Muscle of leg (tissue), 11 donors: ENCODE results near the gene AGAP3. TPM values are rescaled to one million over a fixed set of nuclear protein-coding genes. Genes with fewer than 3 reads are reported as not detected.

ENCODE experiments used
- DNase-seq: peaks from one replicate; pipeline ENCODE4 v3.0.0; 2013
- H3K27ac ChIP-seq: one replicate; pipeline ENCODE4 v1.5.1; 2013; ENCODE audit warnings: mild to moderate bottlenecking, low read length, control low read depth
- H3K27me3 ChIP-seq: one replicate; pipeline ENCODE4 v1.6.1; 2013; ENCODE audit warnings: low read length; ENCODE audit not compliant: control insufficient read depth, insufficient read depth
- H3K36me3 ChIP-seq: one replicate; pipeline ENCODE4 v1.6.1; 2013; ENCODE audit warnings: low read length; ENCODE audit not compliant: control insufficient read depth, insufficient read depth
- H3K4me1 ChIP-seq: one replicate; pipeline ENCODE4 v1.6.1; 2013; ENCODE audit warnings: low read length; ENCODE audit not compliant: control insufficient read depth, insufficient read depth
- H3K4me3 ChIP-seq: one replicate; pipeline ENCODE4 v1.5.1; 2013; ENCODE audit warnings: low read length, control low read depth
- H3K9me3 ChIP-seq: replicated peaks from 2 replicates; pipeline ENCODE4 v1.6.1; 2013; ENCODE audit warnings: low read depth, low read length; ENCODE audit not compliant: control insufficient read depth
- WGBS: methylation state at CpG from one replicate; pipeline ENCODE4 v1.1.5; 2013; ENCODE audit warnings: missing lambda C conversion rate; ENCODE audit not compliant: insufficient coverage; 5-methylcytosine and 5-hydroxymethylcytosine counted together
- polyA plus RNA-seq, 8 donors: library from polyadenylated mRNA; unstranded; fragments of 120-200 nt; gene quantifications; one replicate each; pipeline versions ENCODE4 v1.2.1 to v1.2.3, GENCODE V29; 2013; ENCODE audit warnings: inconsistent platforms in 1 of 8, low replicate concordance in 1 of 8; ENCODE audit not compliant: insufficient read length in 8 of 8, insufficient read depth in 1 of 8
- total RNA-seq: library from RNA; stranded (reverse); fragments of 120-200 nt; gene quantifications from one replicate; pipeline ENCODE4 v1.2.4, GENCODE V29; 2013

AGAP3 gene
- total and polyA plus RNA-seq, 9 donors: 37.0 to 95.4 (median 74.6) TPM

DNA sequence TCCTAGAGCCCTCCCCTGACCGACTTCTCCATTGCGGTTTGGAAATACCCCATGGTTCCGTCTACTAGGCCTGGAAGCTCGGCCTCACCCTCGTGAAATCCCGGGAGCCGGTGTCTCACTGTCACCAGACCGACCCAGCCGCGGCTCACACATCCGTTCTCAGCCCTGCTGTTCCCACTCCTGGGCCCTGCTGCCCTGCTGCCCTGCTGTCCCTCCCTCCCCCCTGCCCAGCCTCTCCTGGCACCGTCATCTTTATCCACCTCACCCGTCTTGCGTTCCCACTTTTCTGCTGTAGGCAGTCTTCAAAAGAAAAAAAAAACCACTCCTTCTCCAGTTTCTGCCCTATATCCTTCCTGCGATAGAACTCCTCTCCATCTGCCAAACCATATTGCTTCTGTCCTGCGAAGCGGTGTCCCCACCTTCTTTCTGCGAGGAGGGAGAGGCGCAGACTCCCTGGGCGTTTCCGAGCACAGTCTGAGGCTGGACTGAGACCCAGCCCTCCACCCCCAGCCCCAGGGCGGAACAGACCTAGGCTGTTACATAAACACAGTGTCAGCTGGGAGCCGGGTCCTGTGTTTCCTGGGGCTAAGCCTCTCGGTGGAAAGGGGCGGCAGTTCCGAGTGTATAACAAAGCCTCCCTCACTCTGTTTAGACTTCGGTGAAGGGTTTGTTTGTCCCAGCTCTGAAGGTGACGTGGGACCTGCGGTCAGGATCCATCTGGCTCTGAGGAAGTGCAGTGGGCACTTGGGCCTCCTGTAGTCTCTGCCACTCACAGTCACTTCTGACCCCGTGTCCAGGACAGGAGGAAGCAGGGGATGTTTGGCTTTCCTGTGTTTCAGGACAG is 2.8 kb downstream of the AGAP3 start:
- WGBS: 7% methylated on average over 23 of the region's 30 CpGs
- Histone ChIP-seq H3K9me3 (no peaks in the 10 kb centered on the region), H3K4me1 (peaks cover 54% of the 10 kb centered on the region), H3K36me3 (peaks cover 32% of the 10 kb centered on the region), H3K27me3 (no peaks in the 10 kb centered on the region), H3K4me3 (peak overlapping the region; percentile 87), H3K27ac (peak overlapping the region; percentile 91)
- DNase-seq: peak; percentile 84

DNA sequence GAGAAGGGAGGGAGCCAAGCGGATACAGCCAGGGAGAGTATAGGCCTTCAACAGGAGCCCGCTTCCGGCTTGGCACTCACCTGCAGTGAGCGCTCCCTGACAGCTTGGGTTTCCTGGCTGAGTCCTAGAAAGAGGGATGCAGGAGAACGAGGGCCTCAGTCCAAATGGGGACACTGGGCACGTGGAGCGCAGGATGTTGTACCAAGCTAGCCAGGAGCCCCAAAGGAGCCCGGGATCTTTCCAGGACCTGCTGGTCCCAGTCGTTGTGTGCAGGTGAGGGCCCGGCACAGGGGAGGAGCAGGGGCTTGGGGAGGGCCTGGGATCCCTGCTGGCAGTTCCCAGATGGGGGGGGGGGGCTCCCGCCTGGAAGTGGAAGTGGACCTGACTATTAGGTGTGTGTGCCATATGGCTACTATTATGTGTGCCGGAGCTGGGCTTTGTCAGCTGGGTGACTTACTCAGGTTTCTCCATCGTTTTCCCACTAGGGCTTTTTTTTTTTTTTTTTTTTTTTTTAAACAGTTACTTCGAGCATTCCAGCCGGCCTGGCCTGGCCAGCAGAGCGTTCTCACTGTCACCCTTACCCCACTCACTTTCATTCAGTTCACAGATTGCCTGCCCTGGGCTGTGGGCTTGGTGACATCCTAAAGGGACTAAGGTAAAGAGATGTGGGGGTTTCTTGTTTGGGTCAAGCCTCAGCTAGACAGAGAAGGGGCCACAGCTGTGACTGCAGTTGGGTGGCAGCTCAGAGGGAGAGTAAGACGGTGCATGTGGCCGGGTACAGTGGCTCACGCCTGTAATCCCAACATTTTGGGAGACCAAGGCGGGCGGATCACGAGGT is 3.8 kb downstream of the AGAP3 start:
- H3K4me3 ChIP-seq: peak overlapping the region; percentile 87
- peak overlapping the region; percentile 91 for H3K27ac ChIP-seq
- peaks cover 32% of the 10 kb centered on the region for H3K36me3 ChIP-seq
- 82% methylated on average over 9 of the region's 22 CpGs for WGBS
- H3K9me3 ChIP-seq: no peaks in the 10 kb centered on the region
- DNase-seq: no peak
- no peaks in the 10 kb centered on the region for H3K27me3 ChIP-seq
- H3K4me1 ChIP-seq: peaks cover 53% of the 10 kb centered on the region

DNA sequence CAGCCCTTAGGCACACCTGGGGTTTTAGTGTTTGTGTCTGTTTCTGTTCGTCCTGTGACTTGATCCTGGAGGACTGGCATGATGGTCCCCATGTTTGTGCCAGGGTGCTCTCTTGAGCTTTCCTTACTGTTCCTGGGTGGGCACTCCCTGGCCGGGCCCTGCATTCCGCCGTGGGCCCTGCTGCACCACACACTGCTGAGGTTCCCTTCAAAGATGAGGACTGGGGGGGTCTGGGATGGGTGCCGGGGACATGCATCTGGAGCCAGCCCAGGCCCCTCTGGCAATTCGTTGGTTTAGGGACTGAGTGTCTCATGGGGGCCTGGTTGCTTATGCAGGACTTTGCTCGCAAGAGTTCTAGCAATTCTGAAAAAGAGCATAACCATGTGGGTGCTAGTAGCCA is 4.7 kb downstream of the AGAP3 start:
- no peak for DNase-seq
- no peaks in the 10 kb centered on the region for H3K9me3 ChIP-seq
- no peaks in the 10 kb centered on the region for H3K27me3 ChIP-seq
- H3K27ac ChIP-seq: no peak overlapping the region
- 89% methylated on average over 5 of the region's 7 CpGs for WGBS
- peaks cover 33% of the 10 kb centered on the region for H3K36me3 ChIP-seq
- peaks cover 46% of the 10 kb centered on the region for H3K4me1 ChIP-seq
- no peak overlapping the region for H3K4me3 ChIP-seq

DNA sequence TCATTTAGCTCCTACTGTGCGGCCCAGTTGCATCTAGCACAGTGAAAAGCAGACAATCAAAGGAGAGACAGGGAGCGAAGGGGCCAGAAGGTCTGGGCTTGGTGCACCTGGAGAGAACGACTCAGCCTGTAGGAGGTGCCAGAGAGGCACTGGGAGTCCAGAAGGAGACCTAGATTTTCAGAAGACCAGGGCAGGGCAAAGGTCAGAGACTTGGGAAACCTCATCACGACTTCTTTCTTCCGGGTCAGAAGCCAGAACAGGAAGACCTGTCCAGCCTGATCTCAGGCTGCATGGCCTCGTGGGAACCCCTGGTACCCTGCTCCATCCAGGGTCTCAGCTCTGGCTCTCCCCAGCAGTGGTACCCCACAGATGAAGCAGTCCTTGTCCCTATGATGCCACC is 5.2 kb downstream of the AGAP3 start:
- Histone ChIP-seq H3K27me3 (no peaks in the 10 kb centered on the region), H3K36me3 (peaks cover 35% of the 10 kb centered on the region), H3K9me3 (no peaks in the 10 kb centered on the region), H3K27ac (no peak overlapping the region), H3K4me1 (peaks cover 46% of the 10 kb centered on the region), H3K4me3 (no peak overlapping the region)
- no peak for DNase-seq
- 55% methylated on average over 6 of the region's 6 CpGs for WGBS

GRCh38 chr7:151091988-151092387 is 5.7 kb downstream of the AGAP3 start:
- no peak for DNase-seq
- Histone ChIP-seq H3K4me3 (no peak overlapping the region), H3K27ac (no peak overlapping the region), H3K9me3 (no peaks in the 10 kb centered on the region), H3K36me3 (peaks cover 35% of the 10 kb centered on the region), H3K27me3 (no peaks in the 10 kb centered on the region), H3K4me1 (peaks cover 46% of the 10 kb centered on the region)
- 86% methylated on average over 5 of the region's 14 CpGs for WGBS

- no peak overlapping the region for H3K4me3 ChIP-seq
- no peak overlapping the region for H3K27ac ChIP-seq
- peaks cover 36% of the 10 kb centered on the region for H3K4me1 ChIP-seq
- 86% methylated on average over 6 of the region's 6 CpGs for WGBS
- H3K9me3 ChIP-seq: no peaks in the 10 kb centered on the region
- DNase-seq: no peak
- H3K36me3 ChIP-seq: peaks cover 35% of the 10 kb centered on the region
- no peaks in the 10 kb centered on the region for H3K27me3 ChIP-seq
Measured at GRCh38 chr7:151093748-151094147, 7.5 kb downstream of the AGAP3 start.

GRCh38 chr7:151094675-151095074 is 8.4 kb downstream of the AGAP3 start:
- no peaks in the 10 kb centered on the region for H3K9me3 ChIP-seq
- H3K27me3 ChIP-seq: no peaks in the 10 kb centered on the region
- no peak for DNase-seq
- no peak overlapping the region for H3K4me3 ChIP-seq
- H3K4me1 ChIP-seq: peaks cover 30% of the 10 kb centered on the region
- 85% methylated on average over 2 of the region's 5 CpGs for whole genome bisulfite sequencing
- H3K27ac ChIP-seq: no peak overlapping the region
- peaks cover 33% of the 10 kb centered on the region for H3K36me3 ChIP-seq

DNA sequence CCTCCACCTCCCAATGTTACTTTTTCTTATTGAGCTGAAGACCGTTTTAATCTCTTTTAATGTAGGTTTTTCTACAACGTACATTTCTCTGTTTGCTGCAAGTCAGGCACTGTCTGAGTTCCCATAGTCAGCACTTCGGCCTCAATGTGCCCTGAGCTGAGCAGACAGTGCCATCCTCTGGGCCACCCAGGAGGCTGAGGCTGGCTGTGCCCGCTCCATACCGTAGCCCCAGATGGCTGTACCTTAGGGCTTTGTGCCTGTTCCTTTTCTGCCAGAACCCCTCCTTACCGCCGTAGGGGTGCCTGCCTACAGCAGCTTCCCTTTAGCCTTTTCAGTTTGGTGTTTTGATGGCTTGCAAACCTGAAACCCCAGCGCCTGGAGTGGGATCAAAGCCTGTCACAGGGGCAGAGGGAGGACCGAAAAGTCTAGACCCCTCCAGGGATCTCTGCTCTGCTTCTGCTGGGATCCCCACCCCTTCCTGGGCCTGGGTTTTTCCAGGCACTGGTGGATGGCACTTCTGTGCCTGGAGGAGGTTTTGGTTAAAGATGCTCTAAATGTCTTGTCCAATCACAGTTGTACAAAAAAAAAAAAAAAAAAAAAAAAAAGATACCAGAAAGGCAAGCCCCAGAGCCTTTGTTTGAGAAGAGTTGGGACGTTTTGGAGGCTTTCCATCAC is 9.0 kb downstream of the AGAP3 start:
- no peaks in the 10 kb centered on the region for H3K27me3 ChIP-seq
- peaks cover 33% of the 10 kb centered on the region for H3K36me3 ChIP-seq
- DNase-seq: no peak
- peaks cover 24% of the 10 kb centered on the region for H3K4me1 ChIP-seq
- no peak overlapping the region for H3K27ac ChIP-seq
- no peak overlapping the region for H3K4me3 ChIP-seq
- 64% methylated on average over 5 of the region's 10 CpGs for WGBS
- no peaks in the 10 kb centered on the region for H3K9me3 ChIP-seq

DNA sequence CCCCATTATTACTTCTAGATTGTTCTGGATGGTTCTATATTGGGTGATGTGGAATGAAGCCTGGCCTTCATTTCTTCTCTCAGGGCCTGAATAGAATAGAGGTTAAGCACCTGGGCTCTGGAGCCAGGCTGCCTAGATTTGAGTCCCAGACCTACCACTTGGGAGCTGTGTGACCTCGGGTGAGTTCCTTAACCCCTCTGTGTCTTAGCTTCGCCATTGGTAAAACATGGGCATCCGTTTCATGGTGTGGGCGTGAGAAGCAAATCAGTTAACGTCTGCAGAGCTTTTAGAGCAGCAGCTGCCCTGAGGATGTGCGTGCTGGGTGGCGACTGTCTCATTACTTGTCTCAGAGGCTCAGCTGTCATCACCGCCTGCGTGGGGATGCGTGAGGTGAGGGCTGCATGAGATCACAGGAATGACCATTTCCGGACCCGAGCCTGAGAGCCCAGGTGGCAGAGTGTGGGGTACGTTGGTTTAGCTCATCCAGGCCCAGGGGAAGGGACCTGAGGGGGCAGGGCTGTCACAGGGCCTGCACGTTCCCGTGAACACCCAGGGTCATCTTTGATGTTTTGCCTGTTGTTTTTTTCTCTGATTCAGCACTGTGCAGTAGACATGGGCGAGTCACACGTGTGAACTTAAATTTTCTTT is 9.7 kb downstream of the AGAP3 start:
- H3K27me3 ChIP-seq: no peaks in the 10 kb centered on the region
- peaks cover 33% of the 10 kb centered on the region for H3K36me3 ChIP-seq
- no peak overlapping the region for H3K27ac ChIP-seq
- H3K4me1 ChIP-seq: peaks cover 20% of the 10 kb centered on the region
- 78% methylated on average over 15 of the region's 17 CpGs for WGBS
- H3K9me3 ChIP-seq: no peaks in the 10 kb centered on the region
- DNase-seq: no peak
- no peak overlapping the region for H3K4me3 ChIP-seq
